Prostate gland (tissue), 2 donors: ENCODE results near the gene PSMB11. TPM values are rescaled to one million over a fixed set of nuclear protein-coding genes. Genes with fewer than 3 reads are reported as not detected.

Source experiments
- DNase-seq: peaks from one replicate; pipeline ENCODE4 v3.0.0-alpha.2; 2019; ENCODE audit warnings: low spot score
- H3K27ac ChIP-seq, 2 donors: fragments of 200-600 bp; sonication (generic); 2 replicates each; pipeline ENCODE4 v1.5.1; 2017 to 2019
- H3K27me3 ChIP-seq: fragments of 200-600 bp; sonication (generic); replicated peaks from 2 replicates; pipeline ENCODE4 v1.5.1; 2019; ENCODE audit not compliant: insufficient read depth
- H3K36me3 ChIP-seq, 2 donors: fragments of 200-600 bp; sonication (generic); 1 replicate in 1 of 2; 2 replicates in 1 of 2; pipeline versions ENCODE4 v1.5.1 to v1.8.1; 2017 to 2019
- H3K4me1 ChIP-seq: fragments of 200-600 bp; sonication (generic); replicated peaks from 2 replicates; pipeline ENCODE4 v1.5.1; 2019
- H3K4me3 ChIP-seq, 2 donors: fragments of 200-600 bp; sonication (generic); 2 replicates each; pipeline ENCODE4 v1.5.1; 2017 to 2019
- H3K9me3 ChIP-seq: fragments of 200-600 bp; sonication (generic); 2 replicates; pipeline ENCODE4 v1.5.1; 2017
- POLR2A ChIP-seq: fragments of 450-650 bp; IDR thresholded peaks from one replicate; pipeline ENCODE4 v1.6.1; 2016; ENCODE audit warnings: antibody characterized with exemption, mild to moderate bottlenecking
- POLR2AphosphoS5 ChIP-seq: sonication (generic); formaldehyde crosslinking; IDR thresholded peaks from one replicate; pipeline ENCODE4 v1.6.1; 2017; ENCODE audit warnings: antibody characterized with exemption
- WGBS: methylation state at CpG from one replicate; pipeline ENCODE4 v1.1.5; 2018; 5-methylcytosine and 5-hydroxymethylcytosine counted together
- intact Hi-C: fragments of 100-400 bp; cut with DNase I; formaldehyde crosslinking; loops from one replicate; pipeline ENCODE4 v1.14.2; 2022
- total RNA-seq, 2 donors: library from RNA; depleted of rRNA; stranded (reverse); fragments of >200 nt; gene quantifications; one replicate each; pipeline ENCODE4 v1.1.0, GENCODE V29; 2016
- TF ChIP-seq, protein P1 (sequence below), 4 experiments: fragments of 200-600 bp in 2 of 4; fragments of 450-650 bp in 2 of 4; sonication (generic) in 2 of 4; IDR thresholded peaks; 1 replicate in 3 of 4; 2 replicates in 1 of 4; pipeline ENCODE4 v1.5.1; 2016 to 2019; ENCODE audit warnings: antibody characterized with exemption in 4 of 4, mild to moderate bottlenecking in 2 of 4, moderate library complexity in 2 of 4

The PSMB11 gene
- total RNA-seq, 2 donors from 2014 or later, result not detected

DNA sequence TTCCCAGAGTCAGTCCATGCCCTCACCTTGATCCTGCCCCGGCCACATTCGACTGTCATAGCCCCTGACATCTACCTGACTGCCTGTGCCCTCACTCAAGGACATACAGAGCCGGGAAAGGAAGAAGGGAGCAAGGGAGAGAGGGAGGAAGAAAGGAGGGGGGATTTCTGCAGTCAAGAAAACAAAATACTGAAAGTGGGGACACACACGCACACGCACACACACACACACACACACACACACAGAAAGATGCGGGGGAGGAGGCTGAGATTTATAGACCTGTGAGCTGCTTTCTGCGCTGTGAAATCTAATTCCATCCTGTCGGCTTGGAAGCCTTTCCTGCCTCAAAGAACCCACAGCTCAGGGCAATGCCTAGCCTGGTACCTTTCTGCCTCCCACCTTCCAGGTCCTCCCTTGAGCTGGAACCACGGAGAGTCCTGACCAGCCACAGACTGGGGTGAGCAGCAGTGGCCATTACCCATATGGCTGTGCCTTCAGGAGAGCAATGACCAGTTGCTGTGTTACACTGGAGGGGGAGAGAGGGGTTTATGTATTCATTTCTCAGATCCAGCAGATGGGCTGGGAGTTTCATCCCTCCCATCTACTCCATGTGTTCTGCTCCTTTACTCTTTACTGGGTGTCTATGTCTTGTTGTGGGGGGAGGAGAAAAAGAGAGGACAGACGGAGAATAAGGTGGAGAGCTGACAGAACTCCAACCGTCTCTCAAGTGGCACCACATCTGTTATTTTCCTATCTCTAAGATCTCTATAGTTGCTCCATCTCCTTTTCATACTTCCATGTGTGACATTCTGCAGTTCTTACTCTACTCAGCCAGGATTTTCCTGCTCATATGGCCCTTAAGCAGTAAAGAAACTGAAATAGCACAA lies 45.0 kb upstream of the PSMB11 start:
- TF ChIP-seq, protein P1, sequence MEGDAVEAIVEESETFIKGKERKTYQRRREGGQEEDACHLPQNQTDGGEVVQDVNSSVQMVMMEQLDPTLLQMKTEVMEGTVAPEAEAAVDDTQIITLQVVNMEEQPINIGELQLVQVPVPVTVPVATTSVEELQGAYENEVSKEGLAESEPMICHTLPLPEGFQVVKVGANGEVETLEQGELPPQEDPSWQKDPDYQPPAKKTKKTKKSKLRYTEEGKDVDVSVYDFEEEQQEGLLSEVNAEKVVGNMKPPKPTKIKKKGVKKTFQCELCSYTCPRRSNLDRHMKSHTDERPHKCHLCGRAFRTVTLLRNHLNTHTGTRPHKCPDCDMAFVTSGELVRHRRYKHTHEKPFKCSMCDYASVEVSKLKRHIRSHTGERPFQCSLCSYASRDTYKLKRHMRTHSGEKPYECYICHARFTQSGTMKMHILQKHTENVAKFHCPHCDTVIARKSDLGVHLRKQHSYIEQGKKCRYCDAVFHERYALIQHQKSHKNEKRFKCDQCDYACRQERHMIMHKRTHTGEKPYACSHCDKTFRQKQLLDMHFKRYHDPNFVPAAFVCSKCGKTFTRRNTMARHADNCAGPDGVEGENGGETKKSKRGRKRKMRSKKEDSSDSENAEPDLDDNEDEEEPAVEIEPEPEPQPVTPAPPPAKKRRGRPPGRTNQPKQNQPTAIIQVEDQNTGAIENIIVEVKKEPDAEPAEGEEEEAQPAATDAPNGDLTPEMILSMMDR (IDR thresholded peaks at IDR 0.05), result no peak
- no peak for TF ChIP-seq POLR2AphosphoS5
- TF ChIP-seq POLR2A, result no peak
- 30% methylated on average over 11 of the region's 11 CpGs for WGBS
- intact Hi-C loops, result no loop called here

DNA sequence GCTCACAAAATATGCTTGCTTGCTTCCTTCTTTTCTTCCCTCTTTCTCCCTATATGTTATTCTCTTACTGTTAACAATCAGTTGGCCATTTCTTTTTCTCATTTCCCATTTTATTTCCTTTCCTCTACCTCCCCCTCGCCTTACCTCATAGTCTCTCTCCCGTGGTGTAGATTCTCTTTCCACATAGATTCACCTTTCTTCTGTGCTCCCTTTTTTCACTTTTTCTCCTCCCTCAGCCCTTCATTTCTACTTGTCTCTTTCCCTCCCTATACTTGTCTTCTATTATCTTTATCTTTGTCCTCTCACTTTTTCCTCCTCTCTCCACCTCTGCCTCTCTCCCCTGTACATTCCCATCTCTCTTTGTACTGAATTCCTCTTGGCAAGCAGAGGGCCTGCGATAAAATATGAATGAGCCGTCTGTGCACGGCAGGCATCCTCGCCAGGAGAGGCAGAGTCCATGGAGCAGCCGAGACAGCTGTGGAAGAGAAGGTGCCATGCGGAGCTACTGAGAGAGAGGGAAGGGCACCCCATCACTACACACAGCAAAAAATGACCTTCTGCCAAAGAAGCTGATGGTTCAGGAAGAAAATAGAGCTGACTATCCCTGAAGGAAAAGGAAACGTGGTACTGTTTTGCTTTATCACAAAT lies 44.2 kb upstream of the PSMB11 start:
- Histone ChIP-seq H3K4me1 (no peaks in the 10 kb centered on the region), H3K36me3 (no peaks in the 10 kb centered on the region), H3K9me3 (no peaks in the 10 kb centered on the region), H3K4me3 (no peak overlapping the region), H3K27me3 (no peaks in the 10 kb centered on the region), H3K27ac (no peak overlapping the region)
- no peak for TF ChIP-seq POLR2A
- TF ChIP-seq, protein P1 (IDR thresholded peaks at IDR 0.05), result no peak
- TF ChIP-seq POLR2AphosphoS5, result no peak
- DNase-seq, result no peak
- intact Hi-C loops, result no loop called here
- WGBS, result 45% methylated on average over 9 of the region's 9 CpGs

More for the DNA sequence above, 45.0 kb upstream of the PSMB11 start:
- no peaks in the 10 kb centered on the region for H3K4me1 ChIP-seq
- no peak overlapping the region for H3K27ac ChIP-seq
- no peak overlapping the region for H3K4me3 ChIP-seq
- H3K9me3 ChIP-seq, result no peaks in the 10 kb centered on the region
- no peaks in the 10 kb centered on the region for H3K27me3 ChIP-seq
- H3K36me3 ChIP-seq, result no peaks in the 10 kb centered on the region
- no peak for DNase-seq

DNA sequence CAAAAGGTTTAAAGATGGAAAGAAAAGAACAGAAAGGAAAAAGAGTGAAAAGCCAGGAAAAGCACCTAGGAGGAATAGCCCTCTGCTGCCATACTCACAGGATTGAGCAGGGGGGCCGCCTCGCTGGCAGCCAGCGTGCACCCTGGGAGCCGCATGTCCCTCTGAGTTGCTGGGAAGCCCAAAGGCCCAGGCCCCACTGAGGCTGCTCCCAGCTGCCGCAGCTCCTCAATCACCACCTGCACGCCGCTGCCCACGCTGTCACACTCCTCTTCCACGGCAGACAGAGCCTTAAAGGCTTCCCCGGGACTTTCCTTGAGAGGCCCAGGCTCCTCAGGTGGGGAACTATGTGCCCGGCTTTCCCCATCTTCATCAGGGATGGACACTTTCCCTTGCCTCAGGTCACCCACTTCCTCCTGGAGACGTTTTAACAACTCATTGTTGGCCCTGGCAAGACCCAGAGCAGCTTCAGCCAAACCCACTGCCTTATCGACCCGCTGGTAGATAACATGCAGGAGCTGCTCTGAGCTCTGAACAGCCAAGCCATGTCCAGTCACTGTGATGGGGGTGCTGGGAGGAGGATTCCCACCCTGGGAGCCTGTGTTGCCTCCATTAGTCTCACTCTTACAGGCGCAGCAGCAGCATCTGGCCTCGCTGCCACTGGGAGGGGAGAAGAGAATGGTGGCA lies 43.5 kb upstream of the PSMB11 start:
- DNase-seq, result no peak
- H3K4me3 ChIP-seq, result no peak overlapping the region
- H3K36me3 ChIP-seq, result no peaks in the 10 kb centered on the region
- no peaks in the 10 kb centered on the region for H3K4me1 ChIP-seq
- intact Hi-C loops, result no loop called here
- no peaks in the 10 kb centered on the region for H3K9me3 ChIP-seq
- H3K27ac ChIP-seq, result no peak overlapping the region
- H3K27me3 ChIP-seq, result no peaks in the 10 kb centered on the region
- TF ChIP-seq POLR2AphosphoS5 (no peak), POLR2A (no peak)
- TF ChIP-seq, protein P1 (IDR thresholded peaks at IDR 0.05), result no peak
- WGBS, result 83% methylated on average over 16 of the region's 16 CpGs

DNA sequence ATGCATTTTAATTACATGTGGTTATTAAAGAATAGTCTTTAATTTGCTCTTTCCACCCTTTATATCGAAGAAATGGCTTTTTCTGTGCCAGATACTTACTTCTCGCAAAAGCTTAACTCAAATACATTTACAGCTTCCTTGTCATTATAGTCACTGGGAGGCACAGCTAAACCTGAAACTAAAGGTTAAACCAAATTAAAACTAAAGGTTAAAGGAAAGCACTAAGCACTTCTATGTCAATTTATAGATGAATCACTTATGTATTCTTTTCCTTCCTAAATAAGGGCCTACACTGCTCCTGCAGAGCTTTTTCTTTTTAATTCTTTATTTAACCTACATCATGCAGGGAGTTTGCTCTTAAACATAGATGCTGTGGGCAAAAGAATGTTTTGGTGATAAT lies 41.2 kb upstream of the PSMB11 start:
- Histone ChIP-seq H3K27me3 (no peaks in the 10 kb centered on the region), H3K27ac (no peak overlapping the region), H3K4me3 (no peak overlapping the region), H3K4me1 (no peaks in the 10 kb centered on the region), H3K9me3 (no peaks in the 10 kb centered on the region), H3K36me3 (no peaks in the 10 kb centered on the region)
- DNase-seq, result no peak
- WGBS, result 78% methylated on average over 2 of the region's 2 CpGs
- TF ChIP-seq POLR2A, result no peak
- TF ChIP-seq POLR2AphosphoS5, result no peak
- TF ChIP-seq, protein P1 (IDR thresholded peaks at IDR 0.05), result no peak
- intact Hi-C loops, result no loop called here
